ENCODE results near the gene TMPRSS11A.

Gene TMPRSS11A

DNA sequence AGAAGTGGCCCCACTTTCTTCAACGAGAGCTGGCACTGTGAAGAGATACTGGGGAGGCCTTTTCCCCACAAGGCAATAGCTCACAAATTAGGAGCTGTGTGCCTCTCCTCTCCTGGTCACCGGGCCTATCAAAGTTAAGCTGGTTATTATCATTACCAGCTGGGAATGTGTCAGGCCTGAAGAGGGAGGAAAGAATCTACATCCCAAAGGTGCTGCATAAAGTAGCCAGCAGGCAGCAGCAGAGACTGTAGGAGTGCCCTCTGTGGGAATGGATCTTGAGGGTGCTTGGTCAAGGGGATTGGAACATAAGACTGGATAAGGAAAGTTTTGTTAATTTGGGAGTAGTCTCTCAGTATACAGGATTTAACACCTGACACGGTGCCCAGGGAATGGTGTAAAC is 70.4 kb downstream of the TMPRSS11A start:
- Histone ChIP-seq H3K9ac (ENCODE audit: low read length) (no peak overlapping the region), H3F3A (ENCODE audit: insufficient read depth, low read length) (no peaks in the 10 kb centered on the region), H3K9me3 (replicated peaks; ENCODE audit: insufficient read depth, low read length) (no peaks in the 10 kb centered on the region), H3K4me2 (ENCODE audit: low read depth, low read length) (no peak overlapping the region), H4K20me1 (ENCODE audit: insufficient read depth, low read length) (no peaks in the 10 kb centered on the region), H3K9me2 (replicated peaks; ENCODE audit: insufficient read depth, low read length) (no peaks in the 10 kb centered on the region), H2AFZ (ENCODE audit: low read length) (no peak overlapping the region), H3K4me1 (ENCODE audit: low read length) (no peaks in the 10 kb centered on the region), H3K27me3 (replicated peaks; ENCODE audit: insufficient read depth, low read length) (no peaks in the 10 kb centered on the region), H3K79me2 (ENCODE audit: low read length) (no peaks in the 10 kb centered on the region), H3K27ac (ENCODE audit: low read length) (no peak overlapping the region), H3K4me3 (ENCODE audit: low read length) (no peak overlapping the region), H3K36me3 (replicated peaks; ENCODE audit: insufficient read depth, low read length) (no peaks in the 10 kb centered on the region)
- DNase-seq: no peak
- TF ChIP-seq, protein P1, sequence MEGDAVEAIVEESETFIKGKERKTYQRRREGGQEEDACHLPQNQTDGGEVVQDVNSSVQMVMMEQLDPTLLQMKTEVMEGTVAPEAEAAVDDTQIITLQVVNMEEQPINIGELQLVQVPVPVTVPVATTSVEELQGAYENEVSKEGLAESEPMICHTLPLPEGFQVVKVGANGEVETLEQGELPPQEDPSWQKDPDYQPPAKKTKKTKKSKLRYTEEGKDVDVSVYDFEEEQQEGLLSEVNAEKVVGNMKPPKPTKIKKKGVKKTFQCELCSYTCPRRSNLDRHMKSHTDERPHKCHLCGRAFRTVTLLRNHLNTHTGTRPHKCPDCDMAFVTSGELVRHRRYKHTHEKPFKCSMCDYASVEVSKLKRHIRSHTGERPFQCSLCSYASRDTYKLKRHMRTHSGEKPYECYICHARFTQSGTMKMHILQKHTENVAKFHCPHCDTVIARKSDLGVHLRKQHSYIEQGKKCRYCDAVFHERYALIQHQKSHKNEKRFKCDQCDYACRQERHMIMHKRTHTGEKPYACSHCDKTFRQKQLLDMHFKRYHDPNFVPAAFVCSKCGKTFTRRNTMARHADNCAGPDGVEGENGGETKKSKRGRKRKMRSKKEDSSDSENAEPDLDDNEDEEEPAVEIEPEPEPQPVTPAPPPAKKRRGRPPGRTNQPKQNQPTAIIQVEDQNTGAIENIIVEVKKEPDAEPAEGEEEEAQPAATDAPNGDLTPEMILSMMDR (IDR thresholded peaks at IDR 0.05; ENCODE audit: low read length): no peak
- TF ChIP-seq EZH2 (optimal IDR thresholded peaks at IDR 0.05; ENCODE audit: low read depth, low read length): no peak
- no peak for TF ChIP-seq EZH2phosphoT487 (IDR thresholded peaks at IDR 0.05; ENCODE audit: low read length)

DNA sequence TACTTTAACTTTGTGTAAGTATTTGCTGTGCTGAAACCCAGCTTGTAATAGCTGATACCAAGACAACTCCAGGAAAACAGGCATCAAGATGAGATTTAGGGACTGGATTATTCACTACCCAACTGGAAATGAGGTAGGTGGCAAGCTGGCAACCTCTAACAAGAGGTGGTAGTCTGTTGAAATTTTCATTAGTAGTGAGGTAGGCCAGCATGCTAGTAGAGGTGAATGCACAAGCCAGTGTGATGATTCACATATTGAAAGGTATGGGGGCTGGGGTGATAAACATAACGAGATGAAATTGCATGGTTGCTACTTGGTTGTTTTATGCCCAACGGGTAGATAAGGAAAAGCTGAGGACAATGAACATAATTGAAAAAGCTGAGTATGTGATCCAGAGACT is 71.0 kb downstream of the TMPRSS11A start:
- H3K4me2 ChIP-seq (ENCODE audit: low read depth, low read length): no peak overlapping the region
- no peaks in the 10 kb centered on the region for H3F3A ChIP-seq (ENCODE audit: insufficient read depth, low read length)
- H3K4me3 ChIP-seq (ENCODE audit: low read length): no peak overlapping the region
- no peak for DNase-seq
- no peak overlapping the region for H3K27ac ChIP-seq (ENCODE audit: low read length)
- H3K36me3 ChIP-seq (replicated peaks; ENCODE audit: insufficient read depth, low read length): no peaks in the 10 kb centered on the region
- H3K9ac ChIP-seq (ENCODE audit: low read length): no peak overlapping the region
- no peaks in the 10 kb centered on the region for H4K20me1 ChIP-seq (ENCODE audit: insufficient read depth, low read length)
- H3K9me3 ChIP-seq (replicated peaks; ENCODE audit: insufficient read depth, low read length): no peaks in the 10 kb centered on the region
- H3K9me2 ChIP-seq (replicated peaks; ENCODE audit: insufficient read depth, low read length): no peaks in the 10 kb centered on the region
- no peak overlapping the region for H2AFZ ChIP-seq (ENCODE audit: low read length)
- H3K27me3 ChIP-seq (replicated peaks; ENCODE audit: insufficient read depth, low read length): no peaks in the 10 kb centered on the region
- no peaks in the 10 kb centered on the region for H3K79me2 ChIP-seq (ENCODE audit: low read length)
- H3K4me1 ChIP-seq (ENCODE audit: low read length): no peaks in the 10 kb centered on the region
- TF ChIP-seq, protein P1 (IDR thresholded peaks at IDR 0.05; ENCODE audit: low read length): no peak
- TF ChIP-seq EZH2 (optimal IDR thresholded peaks at IDR 0.05; ENCODE audit: low read depth, low read length) (no peak), EZH2phosphoT487 (IDR thresholded peaks at IDR 0.05; ENCODE audit: low read length) (no peak)

DNA sequence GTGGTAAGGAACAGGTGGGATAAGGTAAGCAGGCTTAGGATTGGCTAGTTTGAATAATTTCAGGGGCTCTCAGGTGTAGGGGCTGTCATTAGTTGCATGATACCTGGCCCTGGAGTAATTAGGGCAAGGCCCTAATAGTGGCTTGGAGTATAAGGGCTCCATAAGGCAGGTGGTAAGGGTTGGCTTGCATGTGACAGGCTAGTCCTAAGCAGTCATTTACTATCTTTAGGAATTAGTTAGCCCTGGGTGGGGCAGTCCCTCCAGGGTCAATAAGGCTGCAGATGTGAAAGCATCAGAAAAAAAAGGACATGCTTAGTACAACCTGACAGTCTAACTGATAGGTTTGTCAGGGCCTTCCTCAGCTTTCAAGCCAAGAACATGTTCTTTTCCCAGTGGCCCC is 71.6 kb downstream of the TMPRSS11A start:
- Histone ChIP-seq H3K79me2 (ENCODE audit: low read length) (no peaks in the 10 kb centered on the region), H3K4me3 (ENCODE audit: low read length) (no peak overlapping the region), H2AFZ (ENCODE audit: low read length) (no peak overlapping the region), H3K9me3 (replicated peaks; ENCODE audit: insufficient read depth, low read length) (no peaks in the 10 kb centered on the region), H4K20me1 (ENCODE audit: insufficient read depth, low read length) (no peaks in the 10 kb centered on the region), H3K4me2 (ENCODE audit: low read depth, low read length) (no peak overlapping the region), H3K27ac (ENCODE audit: low read length) (no peak overlapping the region), H3K36me3 (replicated peaks; ENCODE audit: insufficient read depth, low read length) (no peaks in the 10 kb centered on the region), H3K27me3 (replicated peaks; ENCODE audit: insufficient read depth, low read length) (no peaks in the 10 kb centered on the region), H3K4me1 (ENCODE audit: low read length) (no peaks in the 10 kb centered on the region), H3F3A (ENCODE audit: insufficient read depth, low read length) (no peaks in the 10 kb centered on the region), H3K9ac (ENCODE audit: low read length) (no peak overlapping the region), H3K9me2 (replicated peaks; ENCODE audit: insufficient read depth, low read length) (no peaks in the 10 kb centered on the region)
- TF ChIP-seq, protein P1 (IDR thresholded peaks at IDR 0.05; ENCODE audit: low read length): no peak
- TF ChIP-seq EZH2phosphoT487 (IDR thresholded peaks at IDR 0.05; ENCODE audit: low read length) (no peak), EZH2 (optimal IDR thresholded peaks at IDR 0.05; ENCODE audit: low read depth, low read length) (no peak)
- no peak for DNase-seq
